K562 treated with DMSO at 1 percent for 48 hours (cell line): Measurements from ENCODE around the gene RIF1. TPM values are rescaled to one million over a fixed set of nuclear protein-coding genes. Genes with fewer than 3 reads are reported as not detected.

ENCODE experiments used
- total RNA-seq: library from RNA; unstranded; fragments of 300-600 nt; gene quantifications from 2 replicates; pipeline ENCODE4 v1.2.3, GENCODE V29; 2022; ENCODE audit warnings: low replicate concordance; ENCODE audit errors: extremely low read depth

Gene RIF1
- total RNA-seq = not detected in 2 replicates

GRCh38 chr2:151409601-151410484 is at the start of gene RIF1:
Gene RIF1, plus strand, starts transcription at chr2:151409902. Its CDS starts 522 bp downstream, at chr2:151410424.

Other genes starting within 250 kb of the RIF1 start
- gene RBM43, start 148.0 kb upstream of the RIF1 start, total RNA-seq = not detected in 2 replicates
- not detected in 2 replicates for gene NMI, start 120.2 kb upstream of the RIF1 start, total RNA-seq
- gene TNFAIP6, start 52.3 kb upstream of the RIF1 start, total RNA-seq = not detected in 2 replicates